Activated CD8-positive, alpha-beta memory T cell treated with anti-CD3 and anti-CD28 coated beads, Interleukin-2, amount 10 ng/mL, durations not matched to agents 7 days and 5 days (primary cell): Measurements from ENCODE around the gene SPDYE3. TPM values are rescaled to one million over a fixed set of nuclear protein-coding genes. Genes with fewer than 3 reads are reported as not detected.
"Not testable (repeated sequence)": the region's sequence is repeated elsewhere in the genome, so short reads cannot be mapped to it uniquely, and the experiment has no call there.

Source experiments
- ATAC-seq: fragments of 150-1000 bp; cut with Tn5 transposase; one replicate; pipeline ENCODE4 v1.10.0; 2021; ENCODE audit warnings: moderate library complexity
- CTCF ChIA-PET: fragments of 350-600 bp; sonication (Branson Sonifier 250); formaldehyde crosslinking; loops from one replicate; lab custom pipeline; 2021; ENCODE audit warnings: antibody characterized with exemption; lab: Charles Lee
- DNase-seq: peaks from one replicate; pipeline ENCODE4 v3.0.0-alpha.2; 2020
- H3K27ac Mint-ChIP-seq: one replicate; pipeline ENCODE4 v1.8.0; 2021; ENCODE audit warnings: mild to moderate bottlenecking, mixed read lengths
- H3K27me3 Mint-ChIP-seq: one replicate; pipeline ENCODE4 v1.8.0; 2021; ENCODE audit warnings: mixed read lengths
- H3K36me3 Mint-ChIP-seq: one replicate; pipeline ENCODE4 v1.8.0; 2021; ENCODE audit warnings: mild to moderate bottlenecking, mixed read lengths
- H3K4me1 Mint-ChIP-seq: one replicate; pipeline ENCODE4 v1.8.0; 2021; ENCODE audit warnings: mixed read lengths
- H3K4me3 Mint-ChIP-seq: one replicate; pipeline ENCODE4 v1.8.0; 2021; ENCODE audit warnings: mild to moderate bottlenecking, moderate library complexity, mixed read lengths
- H3K9me3 Mint-ChIP-seq: one replicate; pipeline ENCODE4 v1.8.0; 2022; ENCODE audit warnings: low read depth, mixed read lengths
- total RNA-seq, 2 experiments: library from RNA; stranded (reverse); gene quantifications; one replicate each; pipeline ENCODE4 v1.2.3, GENCODE V29; 2021

Gene SPDYE3
- total RNA-seq, 2 experiments from 2014 or later: not detected

GRCh38 chr7:100318329-100318728 lies 10.8 kb downstream of the SPDYE3 start:
- ATAC-seq, CTCF ChIA-PET, H3K9me3 Mint-ChIP-seq, H3K4me3 Mint-ChIP-seq, H3K27me3 Mint-ChIP-seq, DNase-seq: not testable (repeated sequence)
- H3K4me1 Mint-ChIP-seq: peaks cover 12% of the 10 kb centered on the region
- peak overlapping the region; percentile 80 for H3K27ac Mint-ChIP-seq
- H3K36me3 Mint-ChIP-seq: peaks cover 12% of the 10 kb centered on the region

DNA sequence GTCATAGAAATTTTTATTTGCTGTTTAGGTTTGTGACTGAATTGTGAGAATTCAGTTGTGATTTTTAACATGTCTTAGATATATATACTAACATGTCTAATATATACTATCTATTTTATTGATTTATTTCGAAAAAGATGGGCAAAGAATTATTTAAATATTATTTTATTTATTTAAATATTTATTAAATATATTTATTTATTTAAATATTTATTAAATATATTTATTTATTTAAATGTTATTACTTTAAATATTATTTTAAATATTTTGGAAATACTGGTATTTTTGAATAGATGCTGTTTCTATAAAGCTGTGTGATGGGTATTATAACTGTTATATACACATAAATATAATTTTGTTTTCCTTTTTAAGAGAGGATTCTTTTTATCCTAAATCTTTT lies 14.1 kb downstream of the SPDYE3 start:
- CTCF ChIA-PET, H3K27ac Mint-ChIP-seq, H3K27me3 Mint-ChIP-seq, DNase-seq, H3K4me3 Mint-ChIP-seq, ATAC-seq, H3K9me3 Mint-ChIP-seq: not testable (repeated sequence)
- Mint-ChIP-seq H3K4me1 (peaks cover 14% of the 10 kb centered on the region), H3K36me3 (peaks cover 21% of the 10 kb centered on the region)

- H3K9me3 Mint-ChIP-seq, ATAC-seq, H3K4me1 Mint-ChIP-seq, H3K27me3 Mint-ChIP-seq, CTCF ChIA-PET, H3K4me3 Mint-ChIP-seq, DNase-seq: not testable (repeated sequence)
- peaks cover 31% of the 10 kb centered on the region for H3K36me3 Mint-ChIP-seq
- H3K27ac Mint-ChIP-seq: peak overlapping the region; percentile 52
Measured at GRCh38 chr7:100324194-100324593, 16.7 kb downstream of the SPDYE3 start.

- H3K4me1 Mint-ChIP-seq, H3K9me3 Mint-ChIP-seq, H3K4me3 Mint-ChIP-seq, CTCF ChIA-PET, H3K27ac Mint-ChIP-seq, DNase-seq, H3K27me3 Mint-ChIP-seq, ATAC-seq: not testable (repeated sequence)
- peaks cover 28% of the 10 kb centered on the region for H3K36me3 Mint-ChIP-seq
Measured at GRCh38 chr7:100325671-100326070, 18.2 kb downstream of the SPDYE3 start.

- DNase-seq, H3K4me3 Mint-ChIP-seq, H3K4me1 Mint-ChIP-seq, H3K9me3 Mint-ChIP-seq, ATAC-seq, H3K27ac Mint-ChIP-seq, CTCF ChIA-PET, H3K27me3 Mint-ChIP-seq: not testable (repeated sequence)
- peaks cover 27% of the 10 kb centered on the region for H3K36me3 Mint-ChIP-seq
Measured at GRCh38 chr7:100326914-100327313, 19.4 kb downstream of the SPDYE3 start.

GRCh38 chr7:100335566-100336466 lies 28.3 kb downstream of the SPDYE3 start:
- not testable (repeated sequence) for H3K9me3 Mint-ChIP-seq, H3K27me3 Mint-ChIP-seq
- Mint-ChIP-seq H3K27ac (peak overlapping the region; percentile 95), H3K4me3 (peak overlapping the region; percentile 98), H3K4me1 (peaks cover 29% of the 10 kb centered on the region), H3K36me3 (peaks cover 17% of the 10 kb centered on the region)
- peak; percentile 95 for ATAC-seq
- DNase-seq: peak; percentile 94
- CTCF ChIA-PET: interaction anchor here (1.4 kb wide), 1 partner anchor 9 kb away, joined by 5 read pairs; no protein-coding TSS in a partner anchor

- Mint-ChIP-seq H3K4me1 (peaks cover 41% of the 10 kb centered on the region), H3K27ac (peak overlapping the region; percentile 47), H3K36me3 (peaks cover 32% of the 10 kb centered on the region)
- H3K9me3 Mint-ChIP-seq, H3K27me3 Mint-ChIP-seq, H3K4me3 Mint-ChIP-seq, ATAC-seq, DNase-seq, CTCF ChIA-PET: not testable (repeated sequence)
Measured at GRCh38 chr7:100338083-100338696, 30.7 kb downstream of the SPDYE3 start.

DNA sequence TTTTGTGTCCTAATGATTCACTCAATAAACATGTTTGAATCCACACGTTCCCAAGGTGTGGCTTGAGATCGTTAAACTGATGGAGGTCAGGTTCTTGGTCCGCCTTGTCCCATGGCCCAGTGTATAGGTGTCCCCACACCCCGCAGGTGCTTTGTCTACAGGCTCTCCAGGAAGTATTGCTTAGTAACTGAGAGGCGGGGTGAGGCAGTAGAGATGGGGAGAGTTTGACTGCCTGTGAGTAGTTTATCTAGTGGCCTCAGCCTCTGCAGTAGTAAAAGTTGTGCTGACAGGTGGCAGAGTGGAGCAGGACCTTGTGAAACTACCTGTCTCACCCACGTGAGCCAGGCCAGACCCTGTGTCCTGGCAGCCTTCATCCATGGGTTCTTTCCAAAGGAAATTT lies 33.8 kb downstream of the SPDYE3 start:
- H3K9me3 Mint-ChIP-seq, ATAC-seq, H3K4me3 Mint-ChIP-seq, DNase-seq, CTCF ChIA-PET, H3K27me3 Mint-ChIP-seq: not testable (repeated sequence)
- Mint-ChIP-seq H3K27ac (peak overlapping the region; percentile 5), H3K36me3 (peaks cover 42% of the 10 kb centered on the region), H3K4me1 (peaks cover 54% of the 10 kb centered on the region)

GRCh38 chr7:100342765-100343164 lies 35.3 kb downstream of the SPDYE3 start:
- no peaks in the 10 kb centered on the region for H3K27me3 Mint-ChIP-seq

GRCh38 chr7:100344124-100344559 lies 36.6 kb downstream of the SPDYE3 start:
- Mint-ChIP-seq H3K4me1 (peaks cover 41% of the 10 kb centered on the region), H3K36me3 (peaks cover 50% of the 10 kb centered on the region), H3K27ac (peak overlapping the region; percentile 97), H3K4me3 (peak overlapping the region; percentile 71)
- not testable (repeated sequence) for DNase-seq, H3K27me3 Mint-ChIP-seq, H3K9me3 Mint-ChIP-seq
- ATAC-seq: peak; percentile 5
- CTCF ChIA-PET: interaction anchor here (1.3 to 4.8 kb wide), 8 partner anchors 9 to 212 kb away, joined by 3 to 22 read pairs (median 6); partner anchors contain the start of genes LAMTOR4, MEPCE and ZCWPW1

More at GRCh38 chr7:100342765-100343164, 35.3 kb downstream of the SPDYE3 start:
- H3K36me3 Mint-ChIP-seq: peaks cover 50% of the 10 kb centered on the region
- H3K9me3 Mint-ChIP-seq: no peaks in the 10 kb centered on the region
- H3K27ac Mint-ChIP-seq: no peak overlapping the region
- peak; percentile 35 for DNase-seq
- H3K4me3 Mint-ChIP-seq: no peak overlapping the region
- peaks cover 48% of the 10 kb centered on the region for H3K4me1 Mint-ChIP-seq
- ATAC-seq: no peak
- CTCF ChIA-PET: interaction anchor here (0.6 kb wide), 1 partner anchor 45 kb away, joined by 3 read pairs; no protein-coding TSS in a partner anchor

- not testable (repeated sequence) for H3K27me3 Mint-ChIP-seq, H3K9me3 Mint-ChIP-seq
- peak overlapping the region; percentile 71 for H3K4me3 Mint-ChIP-seq
- H3K36me3 Mint-ChIP-seq: peaks cover 51% of the 10 kb centered on the region
- ATAC-seq (peak; percentile 92), DNase-seq (peak; percentile 92)
- CTCF ChIA-PET: interaction anchor here (0.6 to 4.8 kb wide), 11 partner anchors 9 to 314 kb away, joined by 3 to 22 read pairs (median 5); partner anchors contain the start of genes LAMTOR4, MEPCE, PVRIG and ZCWPW1
- peak overlapping the region; percentile 97 for H3K27ac Mint-ChIP-seq
- peaks cover 41% of the 10 kb centered on the region for H3K4me1 Mint-ChIP-seq
Measured at GRCh38 chr7:100344560-100345287, 37.2 kb downstream of the SPDYE3 start.

GRCh38 chr7:100345288-100345672 lies 37.8 kb downstream of the SPDYE3 start:
- CTCF ChIA-PET: interaction anchor here (0.6 to 4.8 kb wide), 11 partner anchors 10 to 315 kb away, joined by 3 to 22 read pairs (median 5); partner anchors contain the start of genes LAMTOR4, MEPCE, PVRIG and ZCWPW1
- peaks cover 44% of the 10 kb centered on the region for H3K4me1 Mint-ChIP-seq
- DNase-seq (peak; percentile 86), ATAC-seq (peak; percentile 48)
- H3K27ac Mint-ChIP-seq: peak overlapping the region; percentile 97
- not testable (repeated sequence) for H3K9me3 Mint-ChIP-seq, H3K27me3 Mint-ChIP-seq
- H3K36me3 Mint-ChIP-seq: peaks cover 54% of the 10 kb centered on the region
- H3K4me3 Mint-ChIP-seq: peak overlapping the region; percentile 71
